KBM-7 (cell line): Measurements from ENCODE around the gene CBX4.
A peak's percentile ranks its signal among the peaks of the same experiment; 100 is the strongest.

ENCODE experiments used
- DNase-seq: peaks from one replicate; pipeline ENCODE4 v3.0.0-alpha.2; 2015
- in situ Hi-C: fragments of 300-500 bp; cut with MboI; formaldehyde crosslinking; loops from 2 replicates; pipeline ENCODE4 v1.14.3; 2020; ENCODE audit warnings: low sequenced_read_pairs, low pct_unique_long_range_greater_than_20kb, mixed read lengths

Gene CBX4

GRCh38 chr17:79796763-79797491, 42.3 kb downstream of the CBX4 start, which contains the start of gene CBX8:
CBX8 (minus strand) TSS chr17:79797077; CDS start chr17:79796998, 79 bp downstream.
- in situ Hi-C loops, result no loop called here
- DNase-seq, result peak; percentile 99

- no peak for DNase-seq
- in situ Hi-C loops, result no loop called here
Observed at GRCh38 chr17:79796444-79796762, 42.8 kb downstream of the CBX4 start.

GRCh38 chr17:79795795-79796443, 43.3 kb downstream of the CBX4 start:
- DNase-seq, result peak; percentile 74
- in situ Hi-C loops, result no loop called here

DNA sequence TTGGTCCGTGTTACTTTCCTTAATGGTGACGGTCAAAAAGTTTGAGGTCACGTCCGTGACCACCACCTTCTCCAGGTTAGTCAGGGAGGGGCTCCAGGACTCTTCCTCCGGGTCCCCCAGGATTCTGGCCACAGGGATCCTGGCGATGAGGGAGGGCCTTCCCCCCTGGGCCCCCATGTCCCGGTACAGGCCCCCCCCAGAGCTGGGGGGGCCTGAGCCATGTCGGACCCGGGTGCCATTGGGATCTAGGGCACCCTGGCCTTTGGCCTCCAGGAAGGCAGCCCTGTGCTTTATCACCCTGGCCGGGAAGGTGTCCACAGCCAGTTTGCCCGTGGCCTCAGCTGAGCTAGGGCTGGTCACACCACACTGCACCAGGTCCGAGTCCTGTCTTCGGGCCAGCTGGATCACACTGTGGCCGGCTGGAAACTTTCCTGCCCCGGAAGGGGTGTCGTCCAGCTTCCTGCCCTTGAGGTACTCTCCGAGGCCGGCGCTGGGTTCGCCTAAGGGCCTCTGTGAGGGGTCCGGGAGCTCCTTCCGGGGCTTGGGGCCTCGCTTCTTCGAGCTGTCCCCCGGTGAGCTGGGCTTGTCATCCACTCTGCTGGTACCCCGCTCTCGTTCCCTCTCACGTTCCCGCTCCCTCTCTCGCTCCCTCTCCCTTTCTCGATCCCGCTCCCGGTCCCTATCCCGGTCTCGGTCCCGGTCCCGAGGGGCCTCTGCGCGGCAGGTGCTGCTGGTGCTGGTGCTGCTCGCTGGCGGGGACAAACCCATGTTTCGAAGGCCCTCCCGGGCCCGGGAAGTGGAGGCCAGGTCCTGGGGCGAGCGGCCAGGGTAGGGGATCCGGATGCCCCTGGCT, 44.4 kb downstream of the CBX4 start:
- DNase-seq, result no peak
- in situ Hi-C loops, result no loop called here

- in situ Hi-C loops, result no loop called here
- DNase-seq, result no peak
Observed at GRCh38 chr17:79793924-79794304, 45.3 kb downstream of the CBX4 start.

- no peak for DNase-seq
- in situ Hi-C loops, result no loop called here
Observed at GRCh38 chr17:79792984-79793923, 46.0 kb downstream of the CBX4 start.

GRCh38 chr17:79792341-79792871, 46.8 kb downstream of the CBX4 start:
- DNase-seq, result no peak
- in situ Hi-C loops, result no loop called here

DNA sequence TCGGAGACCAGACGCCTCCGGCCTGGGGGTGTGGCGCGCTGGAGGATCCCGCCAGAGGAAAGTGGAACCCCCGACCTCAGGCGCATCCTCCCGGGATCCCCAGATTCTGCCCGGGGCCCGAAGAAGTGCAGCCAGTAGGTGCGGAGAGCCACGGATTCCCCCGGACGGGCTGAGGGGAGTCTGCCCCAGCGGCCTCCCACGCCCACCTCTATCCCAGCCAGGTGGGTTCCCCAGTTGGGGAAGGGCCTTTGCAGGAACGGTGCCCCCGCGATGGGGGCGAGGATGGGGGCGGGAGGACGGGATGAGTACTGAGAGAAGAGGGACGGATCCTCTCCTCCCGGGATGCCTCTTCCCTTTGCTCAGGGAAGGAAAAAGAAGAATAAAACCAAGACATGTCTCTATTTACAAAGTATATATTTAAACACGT, 47.5 kb downstream of the CBX4 start:
- DNase-seq, result no peak
- in situ Hi-C loops, result no loop called here

GRCh38 chr17:79790805-79791734, 48.2 kb downstream of the CBX4 start:
- no peak for DNase-seq
- in situ Hi-C loops, result no loop called here

- peak; percentile 46 for DNase-seq
- in situ Hi-C loops, result no loop called here
Observed at GRCh38 chr17:79789943-79790804, 49.1 kb downstream of the CBX4 start.

GRCh38 chr17:79788989-79789942, 50.0 kb downstream of the CBX4 start:
- in situ Hi-C loops, result no loop called here
- no peak for DNase-seq

- in situ Hi-C loops, result no loop called here
- DNase-seq, result no peak
Observed at GRCh38 chr17:79788455-79788854, 50.8 kb downstream of the CBX4 start.

DNA sequence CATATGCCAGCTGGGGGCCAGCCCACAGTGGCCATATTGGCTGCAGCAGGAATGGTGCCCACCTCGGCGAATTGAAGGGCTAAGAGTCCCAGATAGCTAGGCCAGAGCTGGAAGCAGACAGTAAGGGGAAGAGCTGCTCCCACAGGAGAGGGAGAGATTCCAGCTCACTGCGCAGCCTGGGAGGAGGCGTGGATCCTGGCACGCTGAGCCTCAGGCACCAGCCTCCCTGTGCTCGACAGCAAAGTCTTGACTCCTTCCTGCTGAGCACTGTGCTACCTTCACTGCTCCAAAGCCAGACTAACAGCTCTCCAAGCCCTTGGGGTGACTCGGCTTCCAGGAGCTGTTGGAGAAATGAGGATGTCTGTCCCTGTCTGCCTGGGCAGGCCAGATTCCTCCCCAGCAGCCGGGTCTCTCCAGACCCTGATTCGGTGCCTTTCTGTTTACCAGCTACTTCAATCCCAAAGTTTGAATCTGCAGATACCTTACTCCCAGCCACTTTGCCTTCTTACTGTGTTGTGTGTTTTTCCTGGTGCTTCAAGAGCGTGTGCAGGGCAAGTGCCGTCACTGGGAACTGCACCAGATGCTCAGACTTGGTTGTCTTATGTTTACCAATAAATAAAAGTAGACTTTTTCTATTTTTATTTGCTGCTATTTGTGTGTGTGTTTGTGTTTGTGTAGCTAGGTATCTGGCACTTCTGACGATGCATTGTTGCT, 52.2 kb downstream of the CBX4 start:
- in situ Hi-C loops, result no loop called here
- no peak for DNase-seq

- in situ Hi-C loops, result no loop called here
- no peak for DNase-seq
Observed at GRCh38 chr17:79785900-79786810, 53.1 kb downstream of the CBX4 start.
